Uterus (tissue), 4 donors: ENCODE data around the gene PRC1. TPM values are rescaled to one million over a fixed set of nuclear protein-coding genes. Genes with fewer than 3 reads are reported as not detected.
A peak's percentile ranks its signal among the peaks of the same experiment; 100 is the strongest.

Experiments
- DNase-seq, 2 donors: peaks; one replicate each; pipeline ENCODE4 v3.0.0-alpha.2; 2019 to 2020
- H3K27ac ChIP-seq, 2 donors: fragments of 200-600 bp; sonication (generic); 1 replicate in 1 of 2; 2 replicates in 1 of 2; pipeline ENCODE4 v1.5.1; 2016 to 2018
- H3K27me3 ChIP-seq, 2 donors: fragments of 200-600 bp; sonication (generic); one replicate each; pipeline ENCODE4 v1.5.1; 2018 to 2019; ENCODE audit warnings: control low read depth in 1 of 2
- H3K36me3 ChIP-seq, 2 donors: fragments of 200-600 bp; sonication (generic); one replicate each; pipeline ENCODE4 v1.5.1; 2019; ENCODE audit warnings: control low read depth in 1 of 2
- H3K4me1 ChIP-seq, 2 donors: fragments of 200-600 bp; sonication (generic); one replicate each; pipeline ENCODE4 v1.5.1; 2018 to 2019; ENCODE audit warnings: control low read depth in 1 of 2
- H3K4me3 ChIP-seq, 2 donors: fragments of 200-600 bp; sonication (generic); 1 replicate in 1 of 2; 2 replicates in 1 of 2; pipeline ENCODE4 v1.5.1; 2018 to 2019; ENCODE audit warnings: mild to moderate bottlenecking in 1 of 2
- H3K9me3 ChIP-seq, 2 donors: fragments of 200-600 bp; sonication (generic); one replicate each; pipeline ENCODE4 v1.5.1; 2019; ENCODE audit warnings: control low read depth in 1 of 2
- POLR2A ChIP-seq, 2 donors: fragments of 450-650 bp; IDR thresholded peaks; one replicate each; pipeline ENCODE4 v1.6.1; 2016; ENCODE audit warnings: antibody characterized with exemption in 2 of 2, mild to moderate bottlenecking in 1 of 2, moderate library complexity in 1 of 2
- intact Hi-C: fragments of 100-400 bp; cut with DNase I; formaldehyde crosslinking; loops from one replicate; pipeline ENCODE4 v1.15.1; 2023; ENCODE audit warnings: low total_unique reads
- total RNA-seq, 4 donors: library from RNA; depleted of rRNA in 3 of 4; stranded (reverse); fragments of >200 nt in 3 of 4; gene quantifications; one replicate each; pipeline versions ENCODE4 v1.1.0 to v1.2.4, GENCODE V29; 2014 to 2023
- TF ChIP-seq, protein P1 (sequence below), 4 experiments: fragments of 200-600 bp in 2 of 4; fragments of 450-650 bp in 2 of 4; sonication (generic) in 2 of 4; IDR thresholded peaks; one replicate each; pipeline ENCODE4 v1.5.1; 2016 to 2019; ENCODE audit warnings: antibody characterized with exemption in 4 of 4, mild to moderate bottlenecking in 2 of 4, moderate library complexity in 1 of 4
- donor health status: DM: yes; HTN: yes; CAD: no.

Gene PRC1, protein sequence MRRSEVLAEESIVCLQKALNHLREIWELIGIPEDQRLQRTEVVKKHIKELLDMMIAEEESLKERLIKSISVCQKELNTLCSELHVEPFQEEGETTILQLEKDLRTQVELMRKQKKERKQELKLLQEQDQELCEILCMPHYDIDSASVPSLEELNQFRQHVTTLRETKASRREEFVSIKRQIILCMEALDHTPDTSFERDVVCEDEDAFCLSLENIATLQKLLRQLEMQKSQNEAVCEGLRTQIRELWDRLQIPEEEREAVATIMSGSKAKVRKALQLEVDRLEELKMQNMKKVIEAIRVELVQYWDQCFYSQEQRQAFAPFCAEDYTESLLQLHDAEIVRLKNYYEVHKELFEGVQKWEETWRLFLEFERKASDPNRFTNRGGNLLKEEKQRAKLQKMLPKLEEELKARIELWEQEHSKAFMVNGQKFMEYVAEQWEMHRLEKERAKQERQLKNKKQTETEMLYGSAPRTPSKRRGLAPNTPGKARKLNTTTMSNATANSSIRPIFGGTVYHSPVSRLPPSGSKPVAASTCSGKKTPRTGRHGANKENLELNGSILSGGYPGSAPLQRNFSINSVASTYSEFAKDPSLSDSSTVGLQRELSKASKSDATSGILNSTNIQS
- 10 to 100 TPM in 1 of 4 donors, 1 to 10 TPM in 2, not detected in 1; 7.1 to 95.0 (median 9.4) TPM for total RNA-seq

DNA sequence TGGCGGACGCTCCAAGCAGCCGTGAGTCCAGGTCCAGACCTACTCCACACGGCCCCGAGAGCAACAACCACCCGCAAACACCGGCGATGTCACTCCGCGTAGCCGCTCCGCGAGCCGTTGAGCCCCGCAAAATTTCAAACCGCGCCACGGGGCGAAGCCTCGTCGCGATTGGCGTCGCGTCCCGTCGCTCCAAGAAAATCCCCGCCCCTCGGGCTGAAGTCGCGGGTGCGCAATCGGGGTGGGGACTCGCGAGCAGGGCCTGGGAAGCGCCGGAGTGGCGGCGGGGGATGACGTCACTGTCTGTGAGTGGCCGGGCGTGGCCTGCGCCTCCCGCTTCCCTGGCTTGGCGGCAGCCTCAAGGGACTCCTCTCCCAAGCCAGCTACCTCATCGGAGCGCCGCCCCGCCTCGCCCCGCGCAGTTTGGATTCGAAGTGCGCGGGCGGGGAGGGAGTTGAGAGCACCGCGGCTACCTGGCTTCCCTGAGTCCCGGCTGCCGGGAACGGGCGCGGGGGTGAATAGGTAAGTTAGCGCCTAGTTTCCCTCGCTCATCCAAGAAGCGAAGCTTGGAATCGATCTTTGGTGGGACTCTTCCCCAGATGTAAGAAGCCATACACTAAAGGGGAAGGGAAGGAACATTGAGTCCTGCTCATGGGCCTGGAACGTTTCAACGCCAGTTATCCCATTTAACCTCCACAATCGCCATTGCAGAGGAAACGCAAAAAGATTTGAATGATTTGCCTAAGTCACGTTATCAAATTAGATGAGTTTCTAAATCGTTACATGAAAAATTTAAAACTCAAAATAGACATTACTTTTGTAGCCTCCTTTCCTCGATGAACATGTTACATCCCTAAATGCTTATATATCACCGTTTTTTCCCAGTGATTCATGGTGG is at the start of gene PRC1:
Gene PRC1 (minus strand): TSS at position 119 of the 895 bp plus-strand sequence. CDS start 118 bp downstream, at position 1.
- no peaks in the 10 kb centered on the region for H3K9me3 ChIP-seq
- intact Hi-C loops: loop anchor here (2.0 kb wide), 1 partner anchor 38 kb away; no protein-coding TSS in a partner anchor
- H3K36me3 ChIP-seq: no peaks in the 10 kb centered on the region
- H3K27me3 ChIP-seq: no peaks in the 10 kb centered on the region
- TF ChIP-seq POLR2A (IDR thresholded peaks at IDR 0.05): peak; percentile 82 to 83
- TF ChIP-seq, protein P1, sequence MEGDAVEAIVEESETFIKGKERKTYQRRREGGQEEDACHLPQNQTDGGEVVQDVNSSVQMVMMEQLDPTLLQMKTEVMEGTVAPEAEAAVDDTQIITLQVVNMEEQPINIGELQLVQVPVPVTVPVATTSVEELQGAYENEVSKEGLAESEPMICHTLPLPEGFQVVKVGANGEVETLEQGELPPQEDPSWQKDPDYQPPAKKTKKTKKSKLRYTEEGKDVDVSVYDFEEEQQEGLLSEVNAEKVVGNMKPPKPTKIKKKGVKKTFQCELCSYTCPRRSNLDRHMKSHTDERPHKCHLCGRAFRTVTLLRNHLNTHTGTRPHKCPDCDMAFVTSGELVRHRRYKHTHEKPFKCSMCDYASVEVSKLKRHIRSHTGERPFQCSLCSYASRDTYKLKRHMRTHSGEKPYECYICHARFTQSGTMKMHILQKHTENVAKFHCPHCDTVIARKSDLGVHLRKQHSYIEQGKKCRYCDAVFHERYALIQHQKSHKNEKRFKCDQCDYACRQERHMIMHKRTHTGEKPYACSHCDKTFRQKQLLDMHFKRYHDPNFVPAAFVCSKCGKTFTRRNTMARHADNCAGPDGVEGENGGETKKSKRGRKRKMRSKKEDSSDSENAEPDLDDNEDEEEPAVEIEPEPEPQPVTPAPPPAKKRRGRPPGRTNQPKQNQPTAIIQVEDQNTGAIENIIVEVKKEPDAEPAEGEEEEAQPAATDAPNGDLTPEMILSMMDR (IDR thresholded peaks at IDR 0.05): peak in 1 of 4 experiments; percentile 4
- peak within 1 kb of the TSS; percentile 91 to 94 for H3K27ac ChIP-seq
- DNase-seq: peak; percentile 98
- no peaks in the 10 kb centered on the region for H3K4me1 ChIP-seq
- peak within 1 kb of the TSS; percentile 76 to 92 for H3K4me3 ChIP-seq

DNA sequence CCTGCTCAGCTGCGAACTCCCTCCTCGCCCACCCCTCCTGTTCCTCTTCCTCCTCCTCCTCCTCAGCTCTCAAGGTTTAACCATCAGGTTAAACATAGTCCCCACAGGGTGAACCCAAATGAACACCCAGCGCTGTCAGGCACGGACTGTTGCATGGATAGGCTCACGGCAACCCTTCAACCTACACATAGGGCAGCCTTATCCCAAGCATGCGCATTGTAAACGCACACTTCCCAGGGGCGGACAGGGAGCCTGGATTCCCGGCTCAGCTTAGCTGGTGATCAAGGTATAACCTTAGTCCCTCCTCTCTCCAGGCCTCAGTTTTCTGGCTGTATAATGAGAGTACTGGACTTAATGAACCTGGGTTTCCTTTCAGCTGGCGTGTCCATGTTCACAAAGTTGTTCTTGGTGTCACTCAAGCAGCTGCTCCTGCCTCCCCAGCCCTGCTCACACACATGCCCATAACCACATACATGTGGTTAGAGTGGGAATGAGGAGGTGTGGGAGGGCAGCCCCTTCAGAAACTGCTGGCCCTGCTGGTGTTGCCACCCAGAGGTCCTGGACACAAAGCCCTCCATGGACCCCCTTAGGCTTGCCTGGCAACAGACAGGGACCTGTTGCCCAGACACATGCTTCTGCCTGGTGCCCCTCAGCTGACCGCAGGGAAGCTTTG is 49.0 kb upstream of the PRC1 start:
- TF ChIP-seq, protein P1 (IDR thresholded peaks at IDR 0.05): no peak
- TF ChIP-seq POLR2A (IDR thresholded peaks at IDR 0.05): no peak
- no peak for DNase-seq
- Histone ChIP-seq H3K36me3 (no peaks in the 10 kb centered on the region), H3K4me1 (no peaks in the 10 kb centered on the region), H3K4me3 (no peak overlapping the region), H3K27ac (no peak overlapping the region), H3K9me3 (no peaks in the 10 kb centered on the region), H3K27me3 (no peaks in the 10 kb centered on the region)
- intact Hi-C loops: no loop called here

DNA sequence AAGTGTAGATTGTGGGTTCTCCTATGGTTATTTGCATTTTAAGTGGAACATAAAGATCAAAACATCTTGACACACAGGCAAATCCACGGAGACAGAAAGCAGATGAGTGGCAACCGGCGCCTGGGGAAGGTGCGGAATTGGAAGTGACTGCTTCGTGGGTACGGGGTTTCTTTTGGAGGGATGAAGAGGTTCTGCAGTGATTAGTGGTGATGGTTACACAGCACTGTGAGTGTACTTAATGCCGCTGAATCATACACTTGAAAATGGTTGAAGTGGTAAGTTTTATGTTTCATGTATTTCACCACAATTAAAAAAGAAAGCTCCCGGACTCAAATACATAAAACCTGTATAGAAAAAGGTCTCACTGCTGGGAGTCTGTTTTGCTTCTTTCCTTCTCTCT is 46.5 kb upstream of the PRC1 start:
- intact Hi-C loops: no loop called here
- Histone ChIP-seq H3K9me3 (no peaks in the 10 kb centered on the region), H3K4me1 (no peaks in the 10 kb centered on the region), H3K27me3 (no peaks in the 10 kb centered on the region), H3K36me3 (no peaks in the 10 kb centered on the region), H3K27ac (no peak overlapping the region), H3K4me3 (no peak overlapping the region)
- TF ChIP-seq POLR2A (IDR thresholded peaks at IDR 0.05): no peak
- TF ChIP-seq, protein P1 (IDR thresholded peaks at IDR 0.05): no peak
- DNase-seq: no peak

DNA sequence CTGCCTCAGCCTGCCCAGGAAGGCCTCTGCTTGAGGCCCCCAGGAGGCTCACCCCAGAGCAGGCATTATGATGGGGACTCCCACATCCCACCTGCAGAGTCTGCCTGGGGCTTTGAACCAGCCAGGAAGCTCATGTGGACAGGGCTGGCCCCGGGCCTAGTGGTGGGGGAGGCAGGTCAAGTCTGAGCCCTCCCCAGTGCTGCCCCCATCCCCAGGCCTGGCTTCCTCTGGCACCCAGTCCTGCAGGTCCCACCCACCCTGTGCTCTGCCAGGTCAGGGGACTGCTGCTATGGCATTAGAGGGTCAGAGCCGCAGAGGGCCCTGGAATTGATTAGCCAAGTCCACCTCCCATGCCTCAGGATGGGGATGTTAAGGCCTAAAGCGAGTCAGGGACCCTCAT is 45.7 kb upstream of the PRC1 start:
- DNase-seq: no peak
- no peaks in the 10 kb centered on the region for H3K4me1 ChIP-seq
- intact Hi-C loops: no loop called here
- H3K27ac ChIP-seq: no peak overlapping the region
- H3K27me3 ChIP-seq: no peaks in the 10 kb centered on the region
- TF ChIP-seq, protein P1 (IDR thresholded peaks at IDR 0.05): no peak
- no peak for TF ChIP-seq POLR2A (IDR thresholded peaks at IDR 0.05)
- no peaks in the 10 kb centered on the region for H3K36me3 ChIP-seq
- H3K9me3 ChIP-seq: no peaks in the 10 kb centered on the region
- H3K4me3 ChIP-seq: no peak overlapping the region
